Chondrocyte (in vitro differentiated cells): ENCODE data around the gene OR52B6. TPM values are rescaled to one million over a fixed set of nuclear protein-coding genes. Genes with fewer than 3 reads are reported as not detected.

ENCODE experiments used
- DNase-seq: peaks from one replicate; pipeline ENCODE4 v3.0.0; 2021; ENCODE audit warnings: mixed read lengths, low spot score
- H3K27ac Mint-ChIP-seq: one replicate; pipeline ENCODE4 v1.8.0; 2021; ENCODE audit warnings: mild to moderate bottlenecking, moderate library complexity, mixed read lengths; ENCODE audit not compliant: unreplicated experiment
- H3K27me3 Mint-ChIP-seq: 2 replicates; pipeline ENCODE4 v1.8.0; 2021; ENCODE audit warnings: low read depth, mixed read lengths
- H3K36me3 Mint-ChIP-seq: 2 replicates; pipeline ENCODE4 v1.8.0; 2021; ENCODE audit warnings: low read depth, mixed read lengths
- H3K4me1 Mint-ChIP-seq: 2 replicates; pipeline ENCODE4 v1.8.0; 2021; ENCODE audit warnings: low read depth, mild to moderate bottlenecking, mixed read lengths
- H3K4me3 Mint-ChIP-seq: one replicate; pipeline ENCODE4 v1.8.0; 2021; ENCODE audit warnings: mild to moderate bottlenecking, moderate library complexity, mixed read lengths; ENCODE audit not compliant: unreplicated experiment
- H3K9me3 Mint-ChIP-seq: 2 replicates; pipeline ENCODE4 v1.8.0; 2021; ENCODE audit warnings: low read depth, mixed read lengths
- CTCF ChIP-seq: fragments of 200-600 bp; sonication (generic); IDR thresholded peaks from 2 replicates; pipeline ENCODE4 v1.5.0; 2021; ENCODE audit warnings: antibody characterized with exemption, mild to moderate bottlenecking, moderate library complexity
- total RNA-seq: library from RNA; stranded (reverse); gene quantifications from 3 replicates; pipeline ENCODE4 v1.2.1, GENCODE V29; 2021

The OR52B6 gene
- total RNA-seq, 1 donor from 2014 or later = not detected

GRCh38 chr11:5556596-5557188 is 24.0 kb upstream of the OR52B6 start:
- H3K27me3 Mint-ChIP-seq = peaks cover 29% of the 10 kb centered on the region
- no peak for DNase-seq
- H3K27ac Mint-ChIP-seq = no peak overlapping the region
- TF ChIP-seq CTCF = no peak
- no peak overlapping the region for H3K4me3 Mint-ChIP-seq
- H3K9me3 Mint-ChIP-seq = no peaks in the 10 kb centered on the region
- H3K4me1 Mint-ChIP-seq = no peaks in the 10 kb centered on the region
- H3K36me3 Mint-ChIP-seq = no peaks in the 10 kb centered on the region

GRCh38 chr11:5557751-5558150 is 22.9 kb upstream of the OR52B6 start:
- Mint-ChIP-seq H3K36me3 (no peaks in the 10 kb centered on the region), H3K9me3 (no peaks in the 10 kb centered on the region), H3K27ac (no peak overlapping the region), H3K27me3 (peaks cover 29% of the 10 kb centered on the region), H3K4me3 (no peak overlapping the region), H3K4me1 (no peaks in the 10 kb centered on the region)
- no peak for DNase-seq
- TF ChIP-seq CTCF = no peak

GRCh38 chr11:5564259-5565019 is 16.2 kb upstream of the OR52B6 start:
- no peak overlapping the region for H3K27ac Mint-ChIP-seq
- H3K4me3 Mint-ChIP-seq = no peak overlapping the region
- DNase-seq = no peak
- H3K27me3 Mint-ChIP-seq = peaks cover 17% of the 10 kb centered on the region
- H3K36me3 Mint-ChIP-seq = no peaks in the 10 kb centered on the region
- H3K9me3 Mint-ChIP-seq = peaks cover 3% of the 10 kb centered on the region
- no peak for TF ChIP-seq CTCF
- peaks cover 5% of the 10 kb centered on the region for H3K4me1 Mint-ChIP-seq

- Mint-ChIP-seq H3K36me3 (no peaks in the 10 kb centered on the region), H3K27me3 (peaks cover 5% of the 10 kb centered on the region), H3K9me3 (no peaks in the 10 kb centered on the region), H3K27ac (no peak overlapping the region), H3K4me3 (no peak overlapping the region), H3K4me1 (no peaks in the 10 kb centered on the region)
- no peak for TF ChIP-seq CTCF
- DNase-seq = no peak
These were observed 6.0 kb upstream of the OR52B6 start for GRCh38 chr11:5574654-5575053.

GRCh38 chr11:5575152-5575551 is 5.5 kb upstream of the OR52B6 start:
- DNase-seq = no peak
- H3K4me1 Mint-ChIP-seq = no peaks in the 10 kb centered on the region

More at GRCh38 chr11:5575152-5575551, 5.5 kb upstream of the OR52B6 start:
- H3K9me3 Mint-ChIP-seq = no peaks in the 10 kb centered on the region
- H3K36me3 Mint-ChIP-seq = no peaks in the 10 kb centered on the region
- H3K27me3 Mint-ChIP-seq = peaks cover 5% of the 10 kb centered on the region
- H3K27ac Mint-ChIP-seq = no peak overlapping the region
- H3K4me3 Mint-ChIP-seq = no peak overlapping the region
- no peak for TF ChIP-seq CTCF
